Measurements from ENCODE around the gene CPNE4. TPM values are rescaled to one million over a fixed set of nuclear protein-coding genes. Genes with fewer than 3 reads are reported as not detected.

Gene CPNE4
- total RNA-seq, 1 experiment from 2014 or later, result 0.41 TPM

GRCh38 chr3:131803113-131803512, 231.7 kb downstream of the CPNE4 start:
- DNase-seq, result no peak
- Histone ChIP-seq H3K9me3 (no peaks in the 10 kb centered on the region), H3K27me3 (replicated peaks; ENCODE audit: control insufficient read depth, insufficient read depth, low read length) (no peaks in the 10 kb centered on the region), H3K4me1 (no peaks in the 10 kb centered on the region), H3K36me3 (ENCODE audit: control insufficient read depth, insufficient read depth, low read length) (no peaks in the 10 kb centered on the region), H3K4me3 (ENCODE audit: low read depth, low read length) (no peak overlapping the region)
- Mint-ChIP-seq H3K27me3 (ENCODE audit: insufficient read depth, unreplicated experiment) (peaks cover 4% of the 10 kb centered on the region), H3K4me3 (ENCODE audit: unreplicated experiment) (no peak overlapping the region), H3K9me3 (ENCODE audit: unreplicated experiment) (no peaks in the 10 kb centered on the region), H3K4me1 (ENCODE audit: low read depth, unreplicated experiment) (no peaks in the 10 kb centered on the region), H3K27ac (ENCODE audit: unreplicated experiment) (no peak overlapping the region), H3K36me3 (ENCODE audit: insufficient read depth, unreplicated experiment) (no peaks in the 10 kb centered on the region)
- ChIA-PET CTCF (no interaction called here), POLR2A (no interaction called here)
- intact Hi-C loops (cut with micrococcal nuclease; ENCODE audit: unreplicated experiment), result no loop called here
- TF ChIP-seq CTCF (IDR thresholded peaks at IDR 0.05; ENCODE audit: insufficient read depth in 1 of 2, low read depth in 1 of 2, low read length in 1 of 2, severe bottlenecking in 1 of 2, unreplicated experiment in 1 of 2), result no peak
- no TSS peak for BruUV-seq (replicated peaks)

- H3K27ac Mint-ChIP-seq (ENCODE audit: unreplicated experiment), result no peak overlapping the region
- TF ChIP-seq CTCF (IDR thresholded peaks at IDR 0.05; ENCODE audit: insufficient read depth in 1 of 2, low read depth in 1 of 2, low read length in 1 of 2, severe bottlenecking in 1 of 2, unreplicated experiment in 1 of 2), result no peak
- no peaks in the 10 kb centered on the region for H3K4me1 ChIP-seq
- no peaks in the 10 kb centered on the region for H3K9me3 ChIP-seq
- no peaks in the 10 kb centered on the region for H3K9me3 Mint-ChIP-seq (ENCODE audit: unreplicated experiment)
- H3K36me3 Mint-ChIP-seq (ENCODE audit: insufficient read depth, unreplicated experiment), result no peaks in the 10 kb centered on the region
- H3K4me1 Mint-ChIP-seq (ENCODE audit: low read depth, unreplicated experiment), result no peaks in the 10 kb centered on the region
- POLR2A ChIA-PET, result no interaction called here
- no peaks in the 10 kb centered on the region for H3K27me3 ChIP-seq (replicated peaks; ENCODE audit: control insufficient read depth, insufficient read depth, low read length)
- H3K36me3 ChIP-seq (ENCODE audit: control insufficient read depth, insufficient read depth, low read length), result no peaks in the 10 kb centered on the region
- BruUV-seq (replicated peaks), result no TSS peak
- peaks cover 4% of the 10 kb centered on the region for H3K27me3 Mint-ChIP-seq (ENCODE audit: insufficient read depth, unreplicated experiment)
- H3K4me3 ChIP-seq (ENCODE audit: low read depth, low read length), result no peak overlapping the region
- DNase-seq, result no peak
- intact Hi-C loops (cut with micrococcal nuclease; ENCODE audit: unreplicated experiment), result no loop called here
- CTCF ChIA-PET, result no interaction called here
- H3K4me3 Mint-ChIP-seq (ENCODE audit: unreplicated experiment), result no peak overlapping the region
Observed at GRCh38 chr3:131802029-131802428, 232.8 kb downstream of the CPNE4 start.

- DNase-seq, result no peak
- Mint-ChIP-seq H3K27me3 (ENCODE audit: insufficient read depth, unreplicated experiment) (peaks cover 4% of the 10 kb centered on the region), H3K4me1 (ENCODE audit: low read depth, unreplicated experiment) (no peaks in the 10 kb centered on the region), H3K4me3 (ENCODE audit: unreplicated experiment) (no peak overlapping the region), H3K27ac (ENCODE audit: unreplicated experiment) (no peak overlapping the region), H3K36me3 (ENCODE audit: insufficient read depth, unreplicated experiment) (no peaks in the 10 kb centered on the region), H3K9me3 (ENCODE audit: unreplicated experiment) (no peaks in the 10 kb centered on the region)
- no peak for TF ChIP-seq CTCF (IDR thresholded peaks at IDR 0.05; ENCODE audit: insufficient read depth in 1 of 2, low read depth in 1 of 2, low read length in 1 of 2, severe bottlenecking in 1 of 2, unreplicated experiment in 1 of 2)
- CTCF ChIA-PET, result no interaction called here
- POLR2A ChIA-PET, result no interaction called here
- intact Hi-C loops (cut with micrococcal nuclease; ENCODE audit: unreplicated experiment), result no loop called here
- Histone ChIP-seq H3K36me3 (ENCODE audit: control insufficient read depth, insufficient read depth, low read length) (no peaks in the 10 kb centered on the region), H3K4me3 (ENCODE audit: low read depth, low read length) (no peak overlapping the region), H3K9me3 (no peaks in the 10 kb centered on the region), H3K27me3 (replicated peaks; ENCODE audit: control insufficient read depth, insufficient read depth, low read length) (no peaks in the 10 kb centered on the region), H3K4me1 (no peaks in the 10 kb centered on the region)
- BruUV-seq (replicated peaks), result no TSS peak
Observed at GRCh38 chr3:131801566-131801965, 233.2 kb downstream of the CPNE4 start.
